GM19023 (cell line): ENCODE results near the gene ITPR1.
"Not testable (repeated sequence)": the region's sequence is repeated elsewhere in the genome, so short reads cannot be mapped to it uniquely, and the experiment has no call there.

Source experiments
- ATAC-seq: cut with Tn5 transposase; IDR thresholded peaks from one replicate; pipeline ENCODE4 v1.9.1; 2021; ENCODE audit warnings: mild to moderate bottlenecking, moderate library complexity; ENCODE audit not compliant: unreplicated experiment

Gene ITPR1

DNA sequence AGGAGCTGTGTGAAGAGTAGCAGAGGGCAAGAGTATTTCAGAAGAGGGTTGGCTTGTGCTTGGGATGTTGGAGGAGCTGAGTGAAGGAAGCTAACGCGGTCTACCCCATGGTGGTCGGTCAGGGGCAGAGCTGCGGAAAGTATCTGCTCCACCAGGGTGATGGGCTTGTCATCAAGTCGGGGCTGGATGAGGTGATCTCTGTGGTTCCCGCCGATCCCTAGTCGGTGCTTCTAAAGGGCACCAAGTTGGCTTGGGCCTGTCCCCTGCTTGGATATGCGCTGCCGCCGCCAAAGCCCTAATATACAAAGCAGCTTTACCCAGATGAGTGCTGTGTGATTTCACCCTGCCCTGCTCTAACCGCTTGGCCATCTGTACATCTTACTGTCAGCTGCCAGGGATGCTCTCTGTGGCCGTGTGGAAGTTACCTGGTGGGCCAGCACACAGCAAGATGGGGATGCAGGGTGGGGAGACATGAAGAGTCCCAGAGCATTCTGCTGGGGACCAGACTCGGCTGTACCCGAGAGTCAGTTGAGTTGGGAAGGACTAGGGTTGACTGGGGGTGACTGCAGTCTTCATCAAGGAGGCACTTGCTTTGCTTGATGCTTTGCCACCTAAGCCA, 260.0 kb downstream of the ITPR1 start:
- peak; percentile 22 for ATAC-seq

DNA sequence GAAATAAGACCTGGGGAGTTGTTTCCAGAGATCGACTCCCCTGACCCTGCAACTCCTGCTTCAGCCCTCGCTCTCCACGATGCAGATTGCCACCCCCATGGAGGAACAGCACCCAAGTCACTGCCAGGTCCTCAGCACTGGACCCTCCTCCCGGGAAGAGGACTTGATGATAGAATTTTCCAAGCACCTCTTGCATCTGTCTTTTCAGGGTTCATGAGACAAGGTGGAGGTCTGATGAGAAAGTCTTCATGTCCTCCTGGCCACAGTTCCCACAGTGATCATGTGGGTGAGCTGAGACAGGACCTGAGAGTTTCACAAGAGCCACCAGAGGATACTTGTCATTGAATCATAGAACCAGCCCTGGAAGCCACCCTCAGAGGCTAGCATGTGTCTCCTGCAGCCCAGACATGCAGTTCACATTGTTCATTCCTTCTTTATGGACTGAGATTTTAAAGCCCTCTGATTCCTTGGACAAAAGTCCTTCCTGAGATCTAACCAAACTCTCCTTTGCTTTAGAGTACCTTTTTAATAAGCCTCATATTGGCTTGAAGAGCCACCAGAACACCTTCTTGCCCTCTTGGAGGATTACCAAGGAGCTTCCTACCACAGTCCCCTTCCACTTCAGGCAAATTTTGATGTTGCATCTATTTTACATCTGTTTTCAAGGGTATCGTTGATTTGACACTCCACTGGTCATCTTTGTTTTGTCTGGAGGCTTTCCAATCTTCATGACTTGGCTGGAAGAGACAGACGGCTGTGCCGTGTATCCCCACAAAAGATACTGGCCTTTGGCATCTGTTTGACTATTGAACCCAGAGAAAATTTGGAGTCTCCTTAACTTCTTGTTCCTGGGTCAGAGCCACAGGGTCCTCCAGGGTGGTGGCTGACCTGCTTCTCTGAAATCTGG, 261.3 kb downstream of the ITPR1 start:
- ATAC-seq, result peak; percentile 54

DNA sequence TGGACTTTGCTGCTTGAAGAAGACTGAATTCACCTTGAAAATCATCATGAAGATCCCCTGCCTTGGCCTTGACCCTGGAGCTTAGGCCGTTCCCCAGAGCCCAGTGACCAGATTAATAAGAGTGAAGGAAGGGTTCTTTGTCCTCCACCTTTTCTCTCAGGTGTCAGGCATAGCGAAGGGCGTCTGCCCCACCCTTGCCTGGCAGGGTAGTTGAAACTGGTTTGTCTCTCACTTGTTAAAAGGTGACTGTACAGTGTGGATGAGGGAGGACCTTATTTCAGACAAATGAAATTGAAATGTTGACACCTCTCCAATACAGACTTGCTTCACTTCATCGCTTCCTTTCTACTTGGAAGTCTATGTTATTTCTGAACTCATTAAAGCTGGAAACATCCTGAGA, 262.4 kb downstream of the ITPR1 start:
- ATAC-seq, result no peak

DNA sequence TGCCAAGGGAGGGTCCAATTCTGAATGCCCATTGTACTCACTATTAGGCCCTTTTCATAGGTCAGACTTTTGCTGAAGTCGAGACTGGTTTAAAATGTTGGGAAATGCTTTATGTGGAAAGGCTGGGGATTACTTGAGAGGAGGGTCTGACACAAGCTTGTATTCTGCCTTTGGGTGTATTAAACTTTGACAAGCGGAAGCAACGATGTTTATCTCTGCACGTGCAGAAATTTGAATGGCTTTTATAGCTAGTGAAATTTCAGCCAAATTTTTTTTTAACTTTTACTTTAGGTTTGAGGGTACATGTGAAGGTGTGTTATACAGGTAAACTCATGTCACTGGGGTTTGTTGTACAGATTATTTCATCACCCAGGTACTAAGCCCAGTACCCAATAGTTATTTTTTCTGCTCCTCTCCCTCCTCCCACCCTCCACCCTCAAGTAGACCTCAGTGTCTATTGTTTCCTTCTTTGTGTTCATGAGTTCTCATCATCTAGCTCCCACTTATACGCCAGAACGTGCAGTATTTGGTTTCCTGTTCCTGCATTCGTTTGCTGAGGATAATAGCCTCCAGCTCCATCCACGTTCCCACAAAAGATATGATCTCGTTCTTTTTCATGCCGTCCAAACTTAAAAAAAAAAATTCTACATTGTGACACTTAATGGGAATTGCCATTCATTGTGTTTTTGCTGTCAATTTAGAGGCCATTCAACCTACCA, 263.1 kb downstream of the ITPR1 start:
- no peak for ATAC-seq

DNA sequence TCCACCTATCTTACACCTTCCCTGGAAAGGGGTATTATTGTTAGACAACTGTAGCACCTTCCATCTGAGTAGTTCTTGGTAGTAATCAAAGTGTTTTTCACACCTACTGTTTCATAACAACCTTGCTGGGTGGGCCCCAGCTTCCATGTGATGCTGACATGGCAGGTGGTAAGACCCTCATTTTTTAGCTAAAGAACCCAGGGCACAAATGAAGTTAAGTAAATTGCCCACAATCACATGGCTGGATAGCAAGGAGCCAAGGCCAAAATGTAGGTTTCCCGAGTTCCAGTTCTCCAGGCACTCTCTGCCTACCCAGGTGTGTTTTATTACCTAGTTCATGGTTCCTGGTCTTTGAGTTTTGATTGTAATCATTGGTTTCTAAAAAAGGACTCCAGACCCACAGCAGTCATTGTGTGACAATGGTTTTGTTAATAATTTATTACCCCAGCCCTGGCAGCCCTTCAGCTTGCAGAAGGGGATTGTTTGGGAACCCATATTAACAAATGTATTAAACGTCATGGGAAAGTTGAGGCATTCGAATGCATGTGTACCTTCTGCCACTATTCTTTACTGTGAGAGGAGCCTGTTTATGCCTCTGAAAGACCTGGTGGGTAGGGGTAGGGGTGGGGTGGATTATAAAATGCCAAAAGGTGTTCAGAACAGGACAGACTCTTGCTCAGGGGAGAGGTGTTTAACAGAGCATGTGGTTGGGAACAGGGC, 263.9 kb downstream of the ITPR1 start:
- ATAC-seq, result no peak

DNA sequence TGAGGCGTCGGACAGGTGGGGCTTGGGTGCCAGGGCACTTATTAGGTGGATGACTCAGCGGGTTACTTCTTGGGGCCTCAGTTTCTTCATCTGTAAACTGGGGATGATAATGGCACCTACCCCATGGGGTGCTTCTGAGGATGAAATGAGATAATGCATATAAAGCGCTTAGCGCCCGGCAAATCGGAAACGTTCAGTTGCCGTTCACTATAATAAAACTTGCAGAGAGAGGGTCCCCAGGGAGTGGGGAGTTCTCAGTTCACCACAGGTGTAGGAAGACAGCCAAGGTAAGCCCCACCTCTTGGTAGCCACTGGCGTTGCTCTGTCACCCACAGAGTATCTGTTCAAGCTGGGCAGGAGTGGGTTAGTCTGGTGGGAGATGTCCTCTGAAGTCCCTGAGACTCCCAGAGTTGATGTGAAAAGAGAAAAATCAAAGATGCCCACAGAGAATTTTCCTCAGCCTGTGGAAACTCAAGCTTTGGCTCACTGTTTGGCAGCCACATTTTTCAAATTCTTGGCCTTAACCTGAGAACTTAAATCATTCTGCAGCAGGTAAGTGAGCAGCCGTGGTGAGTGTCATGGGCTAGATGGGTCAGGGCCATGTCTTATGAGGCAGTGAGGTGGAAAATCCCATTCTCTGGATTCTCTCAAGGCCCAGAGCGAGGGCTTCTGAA, 264.6 kb downstream of the ITPR1 start:
- ATAC-seq, result no peak

DNA sequence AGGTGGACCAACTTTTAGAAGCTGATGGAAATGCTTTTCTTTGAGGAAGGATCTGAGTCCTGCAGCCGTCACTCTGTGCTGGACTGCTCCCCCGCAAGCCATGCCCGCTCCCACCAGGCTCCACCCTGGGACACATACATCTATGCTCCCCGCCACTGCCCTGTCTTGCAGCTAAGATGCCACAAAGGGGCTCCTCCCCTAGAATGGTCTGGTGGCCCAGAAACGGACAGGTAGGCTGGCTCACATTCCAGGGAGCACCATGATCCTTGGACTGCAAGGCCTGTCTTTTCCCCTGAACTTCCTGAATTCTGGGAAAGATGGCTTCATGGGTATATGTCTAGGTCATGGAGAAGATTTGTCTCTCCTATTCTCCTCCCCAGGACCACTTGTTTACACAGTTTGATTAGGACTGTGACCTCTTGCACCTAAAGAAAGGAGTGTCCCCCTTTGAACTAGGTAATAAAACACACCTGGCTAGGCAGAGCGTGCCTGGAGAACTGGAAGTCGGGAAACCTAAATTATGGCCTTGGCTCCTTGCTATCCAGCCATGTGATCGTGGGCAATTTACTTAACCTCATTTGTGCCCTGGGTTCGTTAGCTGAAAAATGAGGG, 265.2 kb downstream of the ITPR1 start:
- ATAC-seq, result no peak

DNA sequence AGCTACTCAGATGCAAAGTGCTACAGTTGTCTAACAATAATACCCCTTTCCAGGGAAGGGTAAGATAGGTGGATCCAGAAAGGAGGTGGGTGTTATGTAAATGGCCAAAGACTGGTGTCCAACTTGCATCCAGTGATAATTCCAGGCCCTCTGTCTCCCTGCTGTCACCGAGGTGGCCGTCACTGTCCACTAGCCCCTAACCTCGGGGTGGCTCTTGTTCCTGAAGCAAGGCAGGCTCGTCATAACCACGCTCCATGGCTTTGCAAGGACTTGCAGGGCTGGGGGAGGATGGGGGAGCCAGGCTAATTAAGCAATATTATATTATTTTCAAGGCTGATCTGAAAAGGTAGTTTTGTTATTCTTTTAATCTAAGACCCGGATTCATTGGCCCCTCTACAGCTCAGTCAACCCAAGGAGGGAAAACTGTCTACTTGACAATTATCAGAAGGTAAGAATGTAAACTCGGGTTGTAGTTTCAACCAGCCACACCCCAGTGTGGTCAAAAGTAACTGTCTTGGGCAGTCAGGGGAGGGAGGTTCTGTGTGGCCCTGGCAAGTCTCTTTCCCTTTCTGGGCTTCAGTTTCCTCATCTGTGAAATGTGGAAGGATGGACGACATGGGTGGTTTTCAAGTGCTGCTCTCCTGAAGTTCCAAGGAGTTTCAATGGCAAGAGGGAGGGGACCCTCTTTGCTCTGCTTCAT, 266.0 kb downstream of the ITPR1 start:
- ATAC-seq, result no peak

DNA sequence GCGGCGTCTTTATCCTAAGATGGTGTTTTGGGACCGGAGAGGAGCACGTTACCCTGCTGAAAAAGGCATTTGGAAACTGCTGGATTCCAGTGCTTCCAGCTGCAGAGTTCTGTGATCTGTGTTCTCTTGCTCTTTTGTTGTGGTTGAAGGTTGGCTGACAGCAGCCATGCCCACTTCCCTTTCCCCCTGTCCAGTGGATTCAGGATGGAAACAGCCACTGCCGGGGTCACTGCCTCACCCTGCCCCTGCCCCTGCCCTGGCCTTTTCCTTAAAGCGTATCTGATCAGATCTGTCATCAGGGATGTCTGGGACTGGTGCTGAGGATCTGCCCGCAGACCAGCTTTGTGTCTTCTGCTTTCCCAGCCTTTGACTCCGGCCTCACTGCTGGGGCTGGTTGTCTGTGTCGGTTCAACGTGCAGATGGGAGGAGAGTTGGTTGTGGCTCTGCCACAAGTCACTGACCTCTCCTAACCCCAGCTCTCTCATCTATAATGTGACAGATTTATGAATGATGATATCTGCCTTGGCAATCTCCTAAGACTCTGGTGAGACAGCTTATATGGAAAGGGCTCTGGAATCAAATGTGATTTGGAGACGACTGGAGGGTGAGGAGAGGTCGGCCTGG, 266.7 kb downstream of the ITPR1 start:
- no peak for ATAC-seq

DNA sequence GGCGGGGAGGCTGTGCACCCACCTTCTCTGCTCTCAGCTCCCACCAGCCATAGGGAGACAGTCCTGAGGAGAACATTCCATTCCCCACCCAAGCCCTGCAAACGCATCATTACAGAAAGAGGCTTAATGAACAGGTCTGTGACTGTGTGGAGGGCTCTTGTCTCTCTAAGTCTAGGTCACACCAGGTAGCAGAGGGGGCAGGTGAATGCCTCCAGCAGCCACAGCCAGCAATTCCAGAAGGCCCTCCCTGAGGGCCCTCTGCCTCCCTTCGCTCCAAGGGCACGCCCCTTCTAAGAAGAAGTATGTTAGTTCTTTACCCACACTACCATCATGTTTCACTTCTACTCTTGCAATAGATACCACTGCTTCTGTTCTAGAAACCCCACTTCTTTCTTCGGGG, 268.6 kb downstream of the ITPR1 start:
- no peak for ATAC-seq

DNA sequence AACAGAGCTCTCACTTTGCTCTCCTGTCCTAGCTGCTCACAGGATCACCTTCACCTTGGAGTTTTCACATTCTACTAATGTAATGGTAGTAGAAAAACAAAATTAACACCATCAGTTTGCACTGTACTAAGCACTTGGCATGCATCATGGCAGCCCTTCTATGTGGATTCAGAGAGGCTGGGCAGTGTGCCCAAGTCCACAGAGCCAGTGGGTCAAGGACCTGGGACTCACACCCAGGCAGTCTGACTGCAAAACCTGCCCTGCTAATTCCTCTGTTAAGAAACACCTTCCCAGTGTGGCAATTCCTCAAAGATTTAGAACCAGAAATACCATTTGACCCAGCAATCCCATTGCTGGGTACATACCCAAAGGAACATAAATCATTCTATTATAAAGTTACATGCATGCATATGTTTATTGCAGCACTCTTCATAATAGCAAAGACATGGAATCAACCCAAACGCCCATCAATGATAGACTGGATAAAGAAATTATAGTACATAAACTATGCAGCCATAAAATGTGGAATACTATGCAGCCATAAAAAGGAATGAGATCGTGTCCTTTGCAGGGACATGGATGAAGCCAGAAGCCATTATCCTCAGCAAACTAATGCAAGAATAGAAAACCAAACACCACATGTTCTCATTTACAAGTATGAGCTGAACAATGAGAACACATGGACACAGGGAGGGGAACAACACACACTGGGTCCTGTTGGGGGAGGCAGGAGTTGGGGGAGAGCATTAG, 269.5 kb downstream of the ITPR1 start:
- not testable (repeated sequence) for ATAC-seq

DNA sequence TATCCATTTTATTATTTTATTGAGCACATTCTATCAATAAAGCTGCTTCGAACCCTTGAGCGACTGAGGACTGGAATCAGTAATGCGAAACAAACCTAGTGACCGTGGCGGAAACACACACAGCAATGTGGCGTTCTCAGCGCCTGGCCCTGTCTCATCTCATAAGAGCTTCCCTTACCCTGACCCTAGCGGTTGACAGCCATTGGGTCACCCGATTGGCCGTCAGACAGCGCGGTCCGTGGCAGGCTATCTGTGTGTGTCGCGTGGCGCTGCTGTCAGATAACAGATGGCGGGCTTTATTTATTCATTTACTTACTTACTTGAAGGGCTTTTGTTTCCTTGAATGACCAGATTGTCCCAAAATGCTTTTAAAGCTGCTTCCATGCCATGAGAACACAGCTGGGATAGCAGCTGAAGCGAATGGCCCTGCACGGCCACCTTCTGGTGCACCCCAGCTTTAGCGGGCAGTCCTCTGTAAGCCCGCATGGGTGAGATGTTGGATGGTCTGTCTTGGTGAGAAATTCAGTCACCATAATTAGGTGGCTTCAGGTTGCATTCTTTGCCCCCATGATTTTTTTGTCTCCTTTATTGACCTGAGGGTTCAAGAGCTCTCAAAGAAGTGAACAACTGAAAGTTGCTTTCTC, 270.6 kb downstream of the ITPR1 start:
- no peak for ATAC-seq

DNA sequence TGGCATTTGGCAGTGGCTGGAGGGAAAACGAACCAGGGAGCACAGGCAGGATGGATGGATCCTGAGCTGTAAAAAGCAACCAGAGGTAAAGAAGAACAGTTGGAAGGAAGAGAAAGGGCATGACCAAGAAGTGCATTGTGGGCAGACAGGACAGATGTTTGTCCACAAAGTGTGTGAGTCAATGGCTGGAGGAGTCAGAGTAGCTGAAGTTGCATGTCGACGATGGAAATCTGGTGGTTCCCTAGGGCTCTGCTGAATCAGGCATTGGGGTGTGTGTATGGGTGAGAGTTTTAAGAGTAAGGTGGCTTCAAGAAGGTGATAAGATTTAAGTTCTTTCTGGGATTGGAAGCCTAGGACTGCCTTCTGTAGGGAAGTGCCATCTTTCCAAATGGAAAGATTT, 272.1 kb downstream of the ITPR1 start:
- no peak for ATAC-seq

DNA sequence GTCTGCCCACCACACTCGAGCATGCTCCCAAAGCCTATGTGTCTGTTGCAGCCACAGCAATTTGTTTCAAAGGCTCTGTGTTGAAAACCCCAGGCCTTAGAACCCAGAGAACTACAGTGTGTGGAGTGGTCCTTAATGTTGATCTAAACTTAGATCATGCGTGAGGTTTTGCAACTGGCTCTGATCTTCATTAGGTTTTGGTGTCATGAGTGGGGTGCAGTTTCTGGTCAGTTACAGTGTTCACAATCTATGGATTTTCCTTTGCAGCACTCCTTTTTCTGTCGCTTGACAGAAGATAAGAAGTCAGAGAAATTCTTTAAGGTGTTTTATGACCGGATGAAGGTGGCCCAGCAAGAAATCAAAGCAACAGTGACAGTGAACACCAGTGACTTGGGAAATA, 273.1 kb downstream of the ITPR1 start:
- ATAC-seq, result no peak

DNA sequence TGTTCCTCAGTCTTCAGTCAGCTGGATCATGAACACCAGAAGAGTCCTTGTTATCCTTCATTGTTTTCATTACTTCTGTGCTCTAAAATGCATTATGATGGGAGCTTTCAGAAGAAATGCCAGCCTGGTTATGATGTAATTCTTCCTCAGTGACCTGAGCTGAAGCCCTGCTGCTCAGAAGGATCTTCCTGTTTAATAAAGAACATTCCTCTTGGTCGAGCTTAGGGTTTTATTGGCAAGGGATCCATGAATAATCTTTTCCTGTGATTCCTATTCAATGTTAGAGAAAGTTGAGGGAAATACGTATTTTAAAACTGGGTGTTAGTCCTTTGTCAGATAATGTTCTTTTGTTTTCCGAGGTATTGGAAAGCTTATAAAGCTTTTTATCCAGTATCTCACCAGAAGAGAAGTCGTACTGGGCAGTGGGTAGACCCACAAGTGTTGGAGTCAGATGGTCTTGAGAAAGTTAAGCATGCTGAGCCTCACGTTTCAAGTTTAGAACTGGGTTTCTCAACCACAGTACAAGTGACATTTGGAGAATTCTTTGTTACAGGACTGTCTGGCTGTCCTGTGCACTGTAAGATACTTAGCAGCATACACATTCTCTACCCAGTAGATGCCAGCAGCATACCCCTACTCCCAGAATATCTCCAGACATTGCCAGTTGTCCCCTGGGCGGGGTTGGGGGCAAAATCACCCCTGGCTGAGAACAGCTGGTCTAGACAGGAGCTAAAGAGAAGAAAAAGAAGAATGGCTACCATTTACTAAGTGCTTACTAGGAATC, 273.8 kb downstream of the ITPR1 start:
- ATAC-seq, result no peak

DNA sequence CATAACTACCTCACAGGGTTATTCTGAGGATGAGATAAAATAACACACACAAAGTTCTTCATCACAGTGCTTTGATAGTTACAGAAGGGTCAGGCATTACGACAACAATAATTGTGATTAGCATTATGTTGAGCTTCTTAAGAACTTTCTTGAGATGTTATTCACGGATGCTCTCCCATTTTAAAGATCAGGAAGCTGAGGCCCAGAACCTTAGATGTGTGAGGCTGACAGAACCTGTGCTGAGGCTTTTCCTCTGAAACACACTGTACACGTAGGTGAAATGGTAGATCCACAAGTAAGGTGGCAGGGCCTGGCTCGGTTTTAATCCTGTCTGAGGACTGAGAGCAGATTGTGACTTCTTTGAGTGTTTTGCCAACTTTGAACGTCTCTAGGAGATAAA, 274.9 kb downstream of the ITPR1 start:
- no peak for ATAC-seq

DNA sequence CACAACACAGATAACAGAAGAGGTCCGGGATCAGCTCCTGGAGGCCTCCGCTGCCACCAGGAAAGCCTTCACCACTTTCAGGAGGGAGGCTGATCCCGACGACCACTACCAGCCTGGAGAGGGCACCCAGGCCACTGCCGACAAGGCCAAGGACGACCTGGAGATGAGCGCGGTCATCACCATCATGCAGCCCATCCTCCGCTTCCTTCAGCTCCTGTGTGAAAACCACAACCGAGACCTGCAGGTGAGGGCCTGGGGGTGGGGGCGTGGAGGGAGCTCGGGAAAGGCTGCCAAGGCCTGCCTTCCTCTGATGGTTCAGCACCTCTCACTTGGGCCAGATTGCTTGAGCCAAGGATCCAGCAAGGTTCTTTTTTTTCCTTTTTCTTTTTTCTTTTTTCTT, 275.4 kb downstream of the ITPR1 start:
- no peak for ATAC-seq
